SJCRH30 (cell line): ENCODE measurements around the gene RHOV. TPM values are rescaled to one million over a fixed set of nuclear protein-coding genes. Genes with fewer than 3 reads are reported as not detected.

ENCODE experiments used
- DNase-seq, 2 experiments: peaks; one replicate each; pipeline ENCODE4 v3.0.0-alpha.2; 2015 to 2020
- H3K27ac ChIP-seq: fragments of 250-450 bp; sonication (Bioruptor Pico); 2 replicates; pipeline ENCODE4 v1.5.1; 2020; ENCODE audit warnings: mild to moderate bottlenecking, moderate library complexity
- H3K27me3 ChIP-seq: fragments of 250-450 bp; sonication (Bioruptor Pico); 2 replicates; pipeline ENCODE4 v1.5.1; 2020; ENCODE audit warnings: mild to moderate bottlenecking, moderate library complexity
- H3K36me3 ChIP-seq: fragments of 250-450 bp; sonication (Bioruptor Pico); 2 replicates; pipeline ENCODE4 v1.5.1; 2020; ENCODE audit warnings: mild to moderate bottlenecking, moderate library complexity
- H3K4me1 ChIP-seq: fragments of 250-450 bp; sonication (Bioruptor Pico); 2 replicates; pipeline ENCODE4 v1.5.1; 2020; ENCODE audit warnings: mild to moderate bottlenecking, moderate library complexity
- H3K4me3 ChIP-seq: fragments of 250-450 bp; sonication (Bioruptor Pico); 2 replicates; pipeline ENCODE4 v1.5.1; 2020; ENCODE audit warnings: mild to moderate bottlenecking, moderate library complexity
- H3K9me3 ChIP-seq: fragments of 250-450 bp; sonication (Bioruptor Pico); replicated peaks from 2 replicates; pipeline ENCODE4 v1.5.1; 2020; ENCODE audit warnings: mild to moderate bottlenecking, moderate library complexity
- total RNA-seq: library from RNA; depleted of rRNA; stranded (reverse); fragments of >200 nt; shearing (Covaris generic); gene quantifications from 2 replicates; pipeline ENCODE4 v1.2.3, GENCODE V29; 2014

RHOV gene
- total RNA-seq, 1 experiment from 2014 or later, result 0.61 TPM

GRCh38 chr15:40850576-40851112, 23.4 kb downstream of the RHOV start:
- Histone ChIP-seq H3K27me3 (0 out of 2 replicates have a peak, but pooled peaks cover 3% of the 10 kb centered on the region), H3K4me3 (no peak overlapping the region), H3K36me3 (no peaks in the 10 kb centered on the region), H3K9me3 (no peaks in the 10 kb centered on the region), H3K27ac (no peak overlapping the region), H3K4me1 (peaks cover 27% of the 10 kb centered on the region)
- DNase-seq, result no peak

DNA sequence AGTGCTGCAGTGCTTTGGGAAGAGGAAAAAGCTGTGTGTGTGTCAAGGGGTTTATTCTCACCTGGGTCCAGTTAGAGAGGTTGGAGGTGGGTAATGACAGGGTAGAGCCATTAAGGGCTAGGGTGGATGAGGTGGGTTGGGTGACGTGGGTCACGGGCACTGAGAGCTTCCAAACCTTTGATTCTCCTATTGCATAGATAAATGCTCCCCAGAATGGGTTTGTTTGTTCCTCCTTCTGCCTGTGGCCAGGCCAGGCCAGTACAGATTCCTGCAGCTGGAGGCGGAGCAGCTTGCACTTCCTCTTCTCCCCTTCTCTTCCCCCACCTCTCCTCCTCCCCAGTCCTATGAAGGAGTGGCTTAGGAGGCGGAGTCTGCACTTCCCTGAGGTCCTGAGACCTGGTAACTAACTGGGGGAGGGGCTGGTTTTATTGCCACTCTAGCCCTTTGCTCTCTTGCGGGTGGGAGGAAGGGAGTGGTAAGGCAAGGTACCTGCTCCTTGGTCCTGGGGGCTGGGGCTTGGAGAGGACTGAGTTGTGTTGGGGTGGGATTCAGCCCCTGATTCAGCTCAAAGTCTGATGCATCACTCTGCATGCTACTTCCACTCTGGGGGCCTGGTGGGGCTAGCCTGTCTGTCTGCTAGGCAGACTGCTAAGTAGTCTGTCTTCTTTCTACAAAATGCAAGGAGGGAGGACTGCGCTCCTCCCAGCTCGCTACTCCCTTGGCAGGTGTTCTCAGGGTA, 26.6 kb downstream of the RHOV start:
- no peaks in the 10 kb centered on the region for H3K27me3 ChIP-seq
- no peaks in the 10 kb centered on the region for H3K9me3 ChIP-seq
- no peak overlapping the region for H3K27ac ChIP-seq
- H3K4me1 ChIP-seq, result peaks cover 31% of the 10 kb centered on the region
- peak; percentile 42 to 58 for DNase-seq
- no peaks in the 10 kb centered on the region for H3K36me3 ChIP-seq
- H3K4me3 ChIP-seq, result no peak overlapping the region

DNA sequence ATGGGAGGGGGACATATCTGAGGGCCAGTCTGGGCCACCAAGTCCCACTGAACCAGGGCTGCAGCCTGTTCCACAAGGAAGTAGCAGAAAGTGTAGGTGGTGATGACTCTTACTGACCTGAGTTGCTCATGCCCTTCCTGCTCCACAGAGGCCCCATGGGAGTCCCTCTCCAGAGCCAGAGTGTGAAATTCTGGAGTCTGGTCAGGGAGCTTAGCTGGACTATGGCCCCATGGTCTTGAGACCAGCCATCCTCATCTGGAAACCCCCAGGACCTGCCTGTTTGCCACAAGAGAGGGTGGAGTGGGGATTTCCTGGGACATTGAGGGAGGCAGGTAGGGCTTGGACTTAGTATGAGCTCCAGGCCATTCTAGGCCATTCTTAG, 27.2 kb downstream of the RHOV start:
- H3K27me3 ChIP-seq, result no peaks in the 10 kb centered on the region
- H3K4me1 ChIP-seq, result peaks cover 28% of the 10 kb centered on the region
- H3K9me3 ChIP-seq, result no peaks in the 10 kb centered on the region
- H3K4me3 ChIP-seq, result no peak overlapping the region
- DNase-seq, result no peak
- H3K36me3 ChIP-seq, result no peaks in the 10 kb centered on the region
- no peak overlapping the region for H3K27ac ChIP-seq

GRCh38 chr15:40845511-40846284, 28.3 kb downstream of the RHOV start:
- no peak overlapping the region for H3K27ac ChIP-seq
- no peaks in the 10 kb centered on the region for H3K9me3 ChIP-seq
- DNase-seq, result peak in 1 of 2 experiments; percentile 53
- peaks cover 20% of the 10 kb centered on the region for H3K4me1 ChIP-seq
- H3K27me3 ChIP-seq, result no peaks in the 10 kb centered on the region
- H3K36me3 ChIP-seq, result no peaks in the 10 kb centered on the region
- H3K4me3 ChIP-seq, result no peak overlapping the region

DNA sequence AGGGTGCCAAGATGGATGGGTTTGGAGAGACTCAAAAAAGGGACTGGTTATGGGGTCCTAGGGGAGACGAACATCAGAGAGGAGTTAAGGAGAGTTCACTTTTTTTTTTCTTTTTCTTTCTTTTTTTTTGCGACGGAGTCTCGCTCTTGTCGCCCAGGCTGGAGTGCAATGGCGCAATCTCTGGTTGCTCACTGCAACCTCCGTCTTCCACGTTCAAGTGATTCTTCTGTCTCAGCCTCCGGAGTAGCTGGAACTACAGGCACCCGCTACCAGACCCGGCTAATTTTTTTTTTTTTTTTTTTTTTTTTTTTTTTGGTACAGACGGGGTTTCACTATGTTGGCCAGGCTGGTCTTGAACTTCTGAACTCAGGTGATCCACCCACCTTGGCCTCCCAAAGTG, 29.0 kb downstream of the RHOV start:
- DNase-seq, result no peak
- Histone ChIP-seq H3K4me1 (peaks cover 20% of the 10 kb centered on the region), H3K36me3 (no peaks in the 10 kb centered on the region), H3K4me3 (no peak overlapping the region), H3K27me3 (no peaks in the 10 kb centered on the region), H3K27ac (no peak overlapping the region), H3K9me3 (no peaks in the 10 kb centered on the region)

DNA sequence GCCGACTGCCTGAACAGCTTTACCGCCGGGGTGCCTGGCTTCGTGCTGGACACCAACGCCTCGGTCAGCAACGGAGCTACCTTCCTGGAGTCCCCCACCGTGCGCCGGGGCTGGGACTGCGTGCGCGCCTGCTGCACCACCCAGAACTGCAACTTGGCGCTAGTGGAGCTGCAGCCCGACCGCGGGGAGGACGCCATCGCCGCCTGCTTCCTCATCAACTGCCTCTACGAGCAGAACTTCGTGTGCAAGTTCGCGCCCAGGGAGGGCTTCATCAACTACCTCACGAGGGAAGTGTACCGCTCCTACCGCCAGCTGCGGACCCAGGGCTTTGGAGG, 29.4 kb downstream of the RHOV start:
- no peak overlapping the region for H3K4me3 ChIP-seq
- no peak overlapping the region for H3K27ac ChIP-seq
- H3K27me3 ChIP-seq, result no peaks in the 10 kb centered on the region
- H3K9me3 ChIP-seq, result no peaks in the 10 kb centered on the region
- no peak for DNase-seq
- H3K4me1 ChIP-seq, result peaks cover 20% of the 10 kb centered on the region
- H3K36me3 ChIP-seq, result no peaks in the 10 kb centered on the region

DNA sequence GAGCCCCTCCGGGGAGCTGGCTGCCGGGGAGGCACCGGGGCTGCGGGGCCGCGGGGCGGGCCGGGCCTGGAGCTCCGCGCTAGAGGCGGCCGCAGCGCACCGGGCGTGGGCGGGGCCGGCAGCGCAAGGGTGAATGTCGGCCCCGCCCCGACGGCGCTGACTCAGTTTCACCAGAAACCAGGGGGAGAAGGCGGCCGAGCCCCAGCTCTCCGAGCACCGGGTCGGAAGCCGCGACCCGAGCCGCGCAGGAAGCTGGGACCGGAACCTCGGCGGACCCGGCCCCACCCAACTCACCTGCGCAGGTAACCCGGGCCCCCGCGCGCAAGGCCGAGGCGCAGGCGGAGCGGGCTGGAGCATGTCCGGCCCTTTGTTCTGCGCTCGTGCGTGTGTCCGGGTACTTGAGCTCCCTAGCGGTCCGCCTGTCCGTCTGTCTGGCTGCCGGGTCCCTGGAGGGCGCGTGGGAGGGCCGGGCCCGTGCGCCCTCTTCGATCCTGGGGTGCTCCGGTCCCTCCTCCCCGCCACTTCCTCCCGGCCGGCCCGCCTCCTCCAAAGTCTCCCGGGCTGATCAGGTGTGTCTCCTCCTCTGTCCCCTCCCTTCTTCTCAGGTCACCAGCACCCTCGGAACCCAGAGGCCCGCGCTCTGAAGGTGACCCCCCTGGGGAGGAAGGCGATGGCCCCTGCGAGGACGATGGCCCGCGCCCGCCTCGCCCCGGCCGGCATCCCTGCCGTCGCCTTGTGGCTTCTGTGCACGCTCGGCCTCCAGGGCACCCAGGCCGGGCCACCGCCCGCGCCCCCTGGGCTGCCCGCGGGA, 29.9 kb downstream of the RHOV start, which contains the start of gene SPINT1:
TSS of gene SPINT1 (plus strand) at position 164 of the 811 bp plus-strand sequence. CDS start at position 671, 507 bp downstream.
- Histone ChIP-seq H3K9me3 (no peaks in the 10 kb centered on the region), H3K4me1 (peaks cover 20% of the 10 kb centered on the region), H3K27ac (no peak within 1 kb of the TSS), H3K4me3 (no peak within 1 kb of the TSS), H3K36me3 (no peaks in the 10 kb centered on the region), H3K27me3 (no peaks in the 10 kb centered on the region)
- DNase-seq, result no peak

- H3K36me3 ChIP-seq, result no peaks in the 10 kb centered on the region
- no peaks in the 10 kb centered on the region for H3K27me3 ChIP-seq
- H3K4me1 ChIP-seq, result peaks cover 20% of the 10 kb centered on the region
- H3K9me3 ChIP-seq, result no peaks in the 10 kb centered on the region
- no peak overlapping the region for H3K27ac ChIP-seq
- no peak for DNase-seq
- no peak overlapping the region for H3K4me3 ChIP-seq
Observed at GRCh38 chr15:40843261-40843884, 30.7 kb downstream of the RHOV start.

DNA sequence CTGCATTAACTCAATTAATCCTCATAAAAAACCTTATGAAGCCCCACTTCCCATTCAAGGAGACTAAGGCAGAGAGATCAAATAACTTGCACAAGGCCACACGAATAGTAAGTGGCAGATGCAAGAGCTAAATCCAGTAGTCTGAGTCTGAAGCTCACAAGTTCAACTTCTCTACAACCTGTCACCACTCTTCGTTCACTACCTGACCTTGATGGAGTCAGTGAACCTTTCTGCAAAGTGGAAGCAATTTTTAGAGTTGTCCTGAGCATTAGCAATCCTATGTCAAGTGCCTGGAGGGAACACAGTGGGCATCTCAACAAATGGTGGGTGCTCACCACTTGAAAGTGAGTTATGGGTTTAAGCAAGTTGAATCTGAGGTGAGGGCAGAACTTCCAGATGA, 32.3 kb downstream of the RHOV start:
- peaks cover 6% of the 10 kb centered on the region for H3K4me1 ChIP-seq
- H3K9me3 ChIP-seq, result no peaks in the 10 kb centered on the region
- no peaks in the 10 kb centered on the region for H3K27me3 ChIP-seq
- no peaks in the 10 kb centered on the region for H3K36me3 ChIP-seq
- H3K4me3 ChIP-seq, result no peak overlapping the region
- no peak for DNase-seq
- H3K27ac ChIP-seq, result no peak overlapping the region

DNA sequence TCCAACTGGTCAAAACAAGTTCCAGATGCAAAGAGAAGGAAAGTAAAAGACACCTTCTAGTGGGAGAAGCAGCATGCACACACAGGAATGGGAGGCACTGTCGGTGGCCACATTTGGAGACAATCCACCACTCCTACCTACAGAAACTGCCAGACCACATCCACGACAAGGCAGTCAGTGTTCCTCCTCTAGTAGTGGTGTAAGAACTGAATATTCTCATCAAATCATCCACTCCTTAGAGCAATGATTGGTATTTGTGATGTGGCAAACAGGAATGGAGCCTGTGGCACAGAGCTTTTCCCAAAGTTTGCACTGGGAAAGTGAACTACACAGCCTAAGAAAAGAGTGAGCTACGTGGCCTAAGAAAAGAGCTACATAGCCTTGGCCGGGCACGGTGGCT, 35.3 kb downstream of the RHOV start:
- Histone ChIP-seq H3K36me3 (no peaks in the 10 kb centered on the region), H3K27ac (no peak overlapping the region), H3K4me3 (no peak overlapping the region), H3K4me1 (peaks cover 11% of the 10 kb centered on the region), H3K27me3 (no peaks in the 10 kb centered on the region), H3K9me3 (no peaks in the 10 kb centered on the region)
- DNase-seq, result no peak

GRCh38 chr15:40836020-40836419, 38.0 kb downstream of the RHOV start:
- Histone ChIP-seq H3K27me3 (no peaks in the 10 kb centered on the region), H3K36me3 (no peaks in the 10 kb centered on the region), H3K27ac (no peak overlapping the region), H3K4me1 (peaks cover 14% of the 10 kb centered on the region), H3K9me3 (no peaks in the 10 kb centered on the region), H3K4me3 (no peak overlapping the region)
- DNase-seq, result no peak

DNA sequence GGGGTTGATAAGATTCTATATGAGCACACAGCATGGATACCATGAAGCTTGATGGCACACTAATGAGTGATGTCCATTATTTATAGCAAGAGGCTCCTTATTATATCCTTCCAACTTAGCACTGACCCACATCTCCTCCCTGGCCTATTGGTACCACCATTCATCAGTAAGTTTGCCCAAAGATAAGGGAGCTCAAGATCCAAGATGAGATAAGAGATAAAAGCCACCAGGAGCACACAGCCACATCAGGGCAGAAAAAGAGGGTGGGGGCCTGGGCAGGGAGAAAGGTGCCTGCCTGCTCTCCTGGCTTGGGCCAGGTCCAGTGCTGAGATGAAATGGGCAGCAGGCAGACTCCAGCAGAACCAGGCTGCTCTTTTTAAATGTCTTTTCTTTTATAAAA, 41.1 kb downstream of the RHOV start:
- no peak overlapping the region for H3K4me3 ChIP-seq
- no peaks in the 10 kb centered on the region for H3K9me3 ChIP-seq
- no peaks in the 10 kb centered on the region for H3K27me3 ChIP-seq
- no peaks in the 10 kb centered on the region for H3K36me3 ChIP-seq
- H3K4me1 ChIP-seq, result peaks cover 14% of the 10 kb centered on the region
- DNase-seq, result no peak
- H3K27ac ChIP-seq, result no peak overlapping the region

DNA sequence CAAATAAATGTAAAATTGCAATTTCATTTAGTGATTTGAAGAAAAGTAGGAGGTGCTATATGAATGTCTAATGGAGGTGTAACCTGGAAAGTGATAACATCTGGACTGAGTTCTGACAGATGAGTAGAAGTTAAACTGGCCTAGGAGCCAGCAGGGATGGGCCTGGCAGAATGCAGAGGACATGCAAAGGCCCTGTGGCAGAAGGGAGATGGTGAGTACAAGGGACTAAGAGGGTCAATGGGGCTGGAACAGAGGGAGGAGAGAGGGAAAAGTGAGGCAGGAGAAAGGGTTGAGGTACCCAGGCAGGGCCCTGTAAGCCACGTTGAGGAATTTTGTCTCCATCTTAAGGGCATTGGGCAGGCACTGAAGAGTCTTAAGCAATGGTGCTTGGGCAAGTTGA, 42.2 kb downstream of the RHOV start:
- no peaks in the 10 kb centered on the region for H3K27me3 ChIP-seq
- H3K36me3 ChIP-seq, result no peaks in the 10 kb centered on the region
- H3K4me1 ChIP-seq, result peaks cover 14% of the 10 kb centered on the region
- H3K27ac ChIP-seq, result no peak overlapping the region
- H3K9me3 ChIP-seq, result no peaks in the 10 kb centered on the region
- no peak for DNase-seq
- no peak overlapping the region for H3K4me3 ChIP-seq

DNA sequence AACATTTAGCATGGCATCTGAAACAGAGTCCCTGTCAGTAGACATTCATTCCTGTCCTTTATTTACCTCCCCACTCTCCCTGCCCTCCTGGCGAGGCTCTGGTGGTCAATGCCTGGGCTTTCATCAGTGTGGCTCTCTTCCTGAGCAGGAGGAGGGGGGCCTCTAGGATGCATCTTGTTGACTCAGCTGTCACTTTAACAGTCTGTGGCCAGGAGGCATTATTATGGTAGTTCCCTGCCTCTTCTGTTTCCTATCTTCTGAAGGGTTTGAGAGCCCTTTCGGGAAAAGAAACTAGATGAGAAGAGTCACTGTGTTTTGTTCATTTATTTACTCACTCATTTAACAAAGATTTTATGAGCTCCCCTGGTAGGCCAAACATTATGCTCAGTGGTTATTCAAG, 43.1 kb downstream of the RHOV start:
- Histone ChIP-seq H3K9me3 (no peaks in the 10 kb centered on the region), H3K4me3 (no peak overlapping the region), H3K4me1 (peaks cover 15% of the 10 kb centered on the region), H3K36me3 (no peaks in the 10 kb centered on the region), H3K27ac (no peak overlapping the region), H3K27me3 (no peaks in the 10 kb centered on the region)
- peak; percentile 74 to 88 for DNase-seq
